NCI-H748 (cell line): ENCODE measurements around the gene WDFY4.

Experiments used
- DNase-seq: peaks from one replicate; lab custom pipeline; 2025; ENCODE audit not compliant: unreplicated experiment; lab: John Stamatoyannopoulos, UW

WDFY4 gene

GRCh38 chr10:48768144-48768766, 83.6 kb downstream of the WDFY4 start:
- no peak for DNase-seq

- DNase-seq: no peak
These were observed 84.3 kb downstream of the WDFY4 start for GRCh38 chr10:48768926-48769325.

DNA sequence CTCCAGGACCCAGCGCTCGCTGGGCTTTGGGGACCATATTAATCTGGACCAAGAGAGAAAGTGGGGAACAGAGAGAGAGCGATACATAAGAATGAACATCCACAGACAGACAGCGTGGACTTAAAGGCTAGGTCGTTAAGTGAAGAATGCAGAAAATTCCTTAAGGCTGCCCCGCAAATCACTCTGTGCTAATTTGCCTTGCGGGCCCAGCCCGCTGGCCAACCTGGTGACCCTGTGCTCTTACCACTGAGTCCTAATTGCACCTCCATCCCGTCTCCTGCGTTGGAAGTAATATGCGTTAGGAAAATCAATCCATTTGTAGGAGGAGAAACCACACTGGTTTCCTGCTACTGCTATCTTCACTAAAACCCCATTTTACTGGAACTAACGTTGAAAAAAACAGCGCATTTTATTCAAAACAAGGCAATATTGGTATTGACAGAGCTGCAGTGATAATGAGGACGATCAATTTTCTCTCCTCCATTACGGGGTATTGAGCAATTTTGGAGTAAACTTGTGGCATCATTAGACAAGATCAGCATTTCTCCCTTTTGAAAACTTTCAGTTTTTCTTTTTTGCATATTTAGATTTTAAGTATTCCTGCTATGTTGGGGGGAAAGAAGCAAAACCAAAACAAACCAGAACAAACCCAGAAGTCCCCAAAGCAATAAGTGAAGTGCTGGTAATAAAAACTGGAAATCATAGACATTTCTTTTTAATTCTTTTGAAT, 85.2 kb downstream of the WDFY4 start:
- DNase-seq: no peak

DNA sequence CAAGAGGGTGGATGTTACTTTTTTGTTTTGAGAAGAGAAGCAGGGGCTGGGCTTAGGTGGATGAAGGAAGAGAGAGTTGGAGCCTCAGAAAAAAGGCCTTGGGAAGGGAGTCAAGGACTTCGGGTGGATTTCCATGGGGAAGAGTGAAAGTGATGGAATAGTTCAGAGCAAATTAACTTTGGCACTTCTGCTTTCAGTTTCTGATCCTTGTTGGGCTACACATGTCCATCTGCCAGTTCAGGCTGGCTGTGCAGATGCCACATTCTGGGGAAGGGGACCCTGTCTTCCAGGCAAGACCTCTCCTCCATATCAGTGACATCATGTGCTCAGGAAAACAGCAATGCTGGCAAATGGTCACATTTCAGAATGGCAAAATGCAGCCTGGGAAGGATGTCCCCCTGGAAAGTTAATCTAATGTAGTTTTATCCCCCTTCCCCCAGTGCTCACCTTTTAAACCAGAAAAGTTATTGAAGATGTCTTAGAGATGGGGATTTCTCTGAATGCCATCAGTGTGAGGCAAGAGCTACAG, 86.0 kb downstream of the WDFY4 start:
- DNase-seq: no peak

GRCh38 chr10:48771234-48771633, 86.6 kb downstream of the WDFY4 start:
- no peak for DNase-seq

- no peak for DNase-seq
These were observed 87.4 kb downstream of the WDFY4 start for GRCh38 chr10:48772059-48772458.

- DNase-seq: no peak
These were observed 88.9 kb downstream of the WDFY4 start for GRCh38 chr10:48773580-48773979.

- no peak for DNase-seq
These were observed 89.9 kb downstream of the WDFY4 start for GRCh38 chr10:48774416-48775205.

DNA sequence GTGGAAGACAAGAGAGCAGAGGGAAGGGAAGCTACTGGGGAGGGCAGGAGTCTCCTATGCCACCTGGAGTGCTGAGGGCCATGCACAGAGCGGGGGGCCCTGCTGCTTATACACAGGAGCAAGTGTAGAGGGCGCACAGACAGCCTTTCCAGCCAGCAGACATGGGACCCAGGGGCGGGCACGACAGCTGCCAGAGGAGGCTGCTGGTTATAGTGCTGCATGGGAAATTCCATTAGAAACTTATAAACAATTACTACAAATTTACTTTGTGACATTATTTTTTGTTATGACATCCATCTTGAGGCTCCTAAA, 90.5 kb downstream of the WDFY4 start:
- no peak for DNase-seq

DNA sequence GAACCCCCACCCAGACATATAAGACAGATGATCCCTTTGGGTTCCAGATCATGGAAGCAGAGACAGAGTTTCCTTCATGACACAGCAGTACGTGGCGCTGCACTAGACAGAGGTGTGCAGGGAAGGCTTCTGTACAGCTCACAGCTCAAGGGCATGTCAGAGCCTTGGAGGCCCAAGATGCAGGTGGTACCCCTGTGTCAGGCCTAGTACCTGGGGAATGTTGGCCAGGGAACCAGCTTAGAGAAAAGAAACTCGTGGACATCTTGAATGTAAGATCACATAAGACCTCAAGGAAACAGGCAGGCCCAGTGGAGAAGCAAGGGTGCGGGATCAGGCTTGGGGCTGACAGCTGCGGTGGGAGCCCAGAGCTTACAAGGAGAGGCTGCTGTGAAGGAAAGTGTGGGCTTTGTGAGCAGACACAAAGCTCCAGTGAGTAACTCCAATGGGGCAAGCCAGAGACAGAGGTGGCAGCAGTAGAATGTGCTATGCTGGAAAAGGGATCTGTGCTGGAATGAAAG, 91.4 kb downstream of the WDFY4 start:
- DNase-seq: no peak

GRCh38 chr10:48776528-48776927, 91.9 kb downstream of the WDFY4 start:
- no peak for DNase-seq

- DNase-seq: no peak
These were observed 92.4 kb downstream of the WDFY4 start for GRCh38 chr10:48777110-48777509.

DNA sequence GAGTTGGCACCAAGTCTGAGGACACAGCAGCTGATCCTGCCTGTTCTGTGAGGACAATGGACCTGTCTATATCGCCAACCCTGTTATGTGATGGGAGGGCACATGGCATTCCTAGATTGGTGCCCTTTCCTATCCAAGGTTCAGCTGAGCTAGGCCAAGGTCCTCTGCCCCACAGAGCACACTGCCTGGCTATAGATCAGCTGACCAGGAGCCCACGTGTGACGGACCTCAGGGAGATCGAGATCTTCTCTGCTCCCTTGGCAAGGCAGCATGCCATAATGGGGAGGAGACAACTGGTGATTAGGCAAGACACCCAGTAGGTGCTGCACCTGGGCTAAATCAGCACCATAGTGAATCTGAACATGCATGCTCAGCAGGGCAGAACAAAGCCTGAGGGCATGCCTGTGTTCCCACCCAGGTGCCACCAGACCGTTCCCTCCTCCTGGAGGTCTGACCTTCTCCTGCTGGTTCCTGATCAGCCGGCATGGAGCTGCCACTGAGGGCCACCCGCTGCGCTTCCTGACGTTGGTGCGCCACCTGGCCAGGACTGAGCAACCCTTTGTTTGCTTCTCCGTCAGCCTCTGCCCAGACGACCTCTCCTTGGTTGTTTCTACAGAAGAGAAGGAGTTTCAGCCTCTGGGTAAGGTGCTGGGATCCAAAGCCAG, 93.7 kb downstream of the WDFY4 start:
- no peak for DNase-seq

GRCh38 chr10:48779077-48779476, 94.4 kb downstream of the WDFY4 start:
- no peak for DNase-seq

DNA sequence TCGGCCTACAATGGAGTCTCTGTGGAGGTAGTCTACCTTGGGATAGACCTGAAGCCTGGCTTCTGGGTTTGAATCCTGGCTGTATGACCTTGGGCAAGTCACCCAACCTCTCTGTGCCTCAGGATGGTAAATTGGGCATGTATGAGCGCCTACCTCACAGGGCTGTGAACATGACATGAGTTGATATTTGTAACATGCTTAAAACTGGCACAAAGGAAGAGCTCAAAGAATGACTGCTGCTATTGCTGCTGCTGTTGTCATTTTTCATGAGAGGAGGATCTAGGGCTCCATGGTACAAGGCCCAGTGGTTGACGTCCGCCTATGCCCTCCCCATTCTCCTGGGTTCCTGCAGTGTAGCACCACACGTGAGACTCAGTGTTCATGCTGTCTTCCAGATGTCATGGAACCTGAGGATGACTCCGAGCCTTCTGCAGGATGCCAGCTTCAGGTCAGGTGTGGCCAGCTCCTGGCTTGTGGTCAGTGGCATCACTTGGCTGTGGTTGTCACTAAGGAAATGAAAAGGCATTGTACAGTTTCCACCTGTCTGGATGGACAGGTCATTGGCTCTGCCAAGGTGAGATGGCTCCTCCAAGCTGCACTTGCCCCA, 95.0 kb downstream of the WDFY4 start:
- DNase-seq: no peak

GRCh38 chr10:48780341-48780740, 95.7 kb downstream of the WDFY4 start:
- DNase-seq: no peak

DNA sequence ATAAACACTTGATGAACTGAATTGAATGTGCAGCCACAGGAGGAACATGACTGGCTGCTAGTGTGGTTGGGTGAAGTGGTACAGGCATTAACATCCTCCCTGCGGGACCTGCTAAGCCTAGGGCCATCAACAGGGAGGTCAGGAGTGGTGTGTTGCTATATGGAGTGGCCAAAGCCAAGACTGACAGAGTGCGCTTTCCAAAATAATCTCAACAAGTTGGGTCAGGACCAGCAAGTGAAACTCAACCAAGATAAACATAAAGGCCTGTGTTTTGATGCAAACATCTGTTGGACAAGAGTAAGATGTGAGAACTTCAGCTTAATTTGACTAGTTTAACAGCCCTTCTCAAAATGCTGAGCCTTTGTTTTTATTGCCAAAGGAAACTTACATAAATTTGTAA, 97.7 kb downstream of the WDFY4 start:
- no peak for DNase-seq

GRCh38 chr10:48784031-48784430, 99.4 kb downstream of the WDFY4 start:
- no peak for DNase-seq

DNA sequence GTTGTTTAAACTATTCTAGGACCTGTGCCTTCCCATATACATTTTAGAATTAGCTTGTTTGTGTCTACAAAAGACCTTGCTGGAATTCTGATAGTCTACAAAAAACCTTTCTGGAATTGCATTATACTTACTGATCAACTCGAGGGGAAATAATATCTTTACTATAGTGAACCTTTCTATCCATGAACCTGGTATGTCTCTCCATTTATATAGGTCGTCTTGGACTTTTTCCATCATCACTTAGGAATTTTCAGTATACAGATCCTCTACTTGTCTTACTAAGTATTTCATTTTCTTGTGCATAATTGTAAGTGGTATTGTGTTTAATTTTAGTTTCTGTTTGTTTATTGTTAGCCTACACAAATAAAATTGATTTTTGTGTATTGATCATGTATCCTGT, 101.1 kb downstream of the WDFY4 start:
- no peak for DNase-seq

DNA sequence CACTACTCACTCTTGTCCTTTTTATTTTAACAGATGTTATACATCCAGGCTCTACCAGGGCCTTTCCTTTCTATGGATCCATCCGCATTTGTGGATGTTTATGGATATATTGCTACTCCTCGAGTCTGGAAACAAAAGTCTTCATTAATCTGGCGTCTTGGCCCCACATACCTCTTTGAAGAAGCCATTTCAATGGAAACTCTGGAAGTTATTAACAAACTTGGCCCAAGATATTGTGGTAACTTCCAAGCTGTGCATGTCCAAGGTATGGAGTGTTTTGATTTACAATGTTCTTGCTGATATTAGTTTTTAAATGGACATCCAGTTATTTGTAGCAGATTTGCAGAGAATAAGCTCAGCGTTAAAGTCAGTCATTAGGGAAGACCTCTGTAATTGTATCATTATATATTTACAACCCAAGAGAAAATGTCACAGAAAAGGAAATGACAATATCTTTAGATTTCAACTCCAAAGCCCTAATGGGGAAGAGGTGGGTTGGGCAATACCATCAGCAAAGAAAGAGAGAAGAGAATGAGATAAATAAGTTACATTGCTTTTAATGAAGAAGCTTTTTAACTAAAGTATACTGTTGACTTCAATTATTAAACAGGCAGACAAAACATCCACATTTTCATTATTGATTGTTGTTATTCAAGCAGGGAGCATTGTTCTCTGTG, 102.1 kb downstream of the WDFY4 start:
- no peak for DNase-seq
